IMR-90 (cell line): Measurements from ENCODE around the gene GPRC5B. TPM values are rescaled to one million over a fixed set of nuclear protein-coding genes. Genes with fewer than 3 reads are reported as not detected.

Source experiments
- ATAC-seq: fragments of 200-7000 bp; cut with Tn5 transposase; 2 replicates; pipeline ENCODE4 v1.9.1; 2020; ENCODE audit warnings: low read depth, mild to moderate bottlenecking, moderate library complexity
- BruUV-seq: library from RNA; stranded (reverse); fragments of 400-500 nt; replicated peaks from 2 replicates; lab custom pipeline; 2021; lab: Mats Ljungman, UMichigan
- CTCF ChIA-PET: fragments of 300-600 bp; formaldehyde crosslinking; extraction: SDS; loops from one replicate; lab custom pipeline; 2021; ENCODE audit warnings: antibody characterized with exemption; lab: Yijun Ruan, JAX
- POLR2A ChIA-PET: fragments of 300-600 bp; sonication (Branson Sonifier 250); formaldehyde crosslinking; loops from one replicate; lab custom pipeline; 2022; ENCODE audit warnings: antibody characterized with exemption; ENCODE audit not compliant: unreplicated experiment; lab: Charles Lee
- DNase-seq: peaks from one replicate; pipeline ENCODE4 v3.0.0; 2013
- H2AFZ ChIP-seq: replicated peaks from 2 replicates; pipeline ENCODE3; 2013; ENCODE audit warnings: low read length, mild to moderate bottlenecking; ENCODE audit not compliant: poor library complexity
- H2AK5ac ChIP-seq: 2 replicates; pipeline ENCODE4 v1.6.1; 2013; ENCODE audit warnings: low read depth, low read length, inconsistent platforms
- H2AK9ac ChIP-seq: replicated peaks from 2 replicates; pipeline ENCODE3; 2013; ENCODE audit warnings: mild to moderate bottlenecking, low read depth, low read length, moderate library complexity; ENCODE audit not compliant: poor library complexity
- H2BK120ac ChIP-seq: 2 replicates; pipeline ENCODE4 v1.6.1; 2013; ENCODE audit warnings: low read depth, low read length, inconsistent platforms
- H2BK15ac ChIP-seq: 3 replicates; pipeline ENCODE4 v1.6.1; 2013; ENCODE audit warnings: low read depth, low read length, inconsistent platforms
- H2BK20ac ChIP-seq: 2 replicates; pipeline ENCODE4 v1.6.1; 2013; ENCODE audit warnings: low read depth, mild to moderate bottlenecking, inconsistent platforms, low read length, moderate library complexity
- H2BK5ac ChIP-seq: 2 replicates; pipeline ENCODE4 v1.6.1; 2013; ENCODE audit warnings: mild to moderate bottlenecking, low read depth, low read length, inconsistent platforms; ENCODE audit not compliant: poor library complexity, severe bottlenecking
- H3K14ac ChIP-seq: replicated peaks from 2 replicates; pipeline ENCODE4 v1.6.1; 2013; ENCODE audit warnings: low read depth, low read length, inconsistent platforms
- H3K18ac ChIP-seq: 2 replicates; pipeline ENCODE4 v1.6.1; 2013; ENCODE audit warnings: low read depth, low read length, control low read depth
- H3K23ac ChIP-seq: 2 replicates; pipeline ENCODE4 v1.6.1; 2013; ENCODE audit warnings: low read depth, low read length, inconsistent platforms
- H3K27ac ChIP-seq: 2 replicates; pipeline ENCODE4 v1.5.1; 2013; ENCODE audit warnings: mild to moderate bottlenecking, control low read depth, low read length; ENCODE audit not compliant: insufficient read depth
- H3K27me3 ChIP-seq: 2 replicates; pipeline ENCODE4 v1.6.1; 2013; ENCODE audit warnings: low read length; ENCODE audit not compliant: control insufficient read depth, insufficient read depth
- H3K36me3 ChIP-seq: 2 replicates; pipeline ENCODE4 v1.6.1; 2013; ENCODE audit warnings: low read length, mixed read lengths; ENCODE audit not compliant: control insufficient read depth, insufficient read depth
- H3K4ac ChIP-seq: 2 replicates; pipeline ENCODE4 v1.6.1; 2013; ENCODE audit warnings: low read depth, low read length, inconsistent platforms
- H3K4me1 ChIP-seq: 2 replicates; pipeline ENCODE4 v1.6.1; 2013; ENCODE audit warnings: low read length, mixed read lengths; ENCODE audit not compliant: control insufficient read depth, insufficient read depth
- H3K4me2 ChIP-seq: 2 replicates; pipeline ENCODE4 v1.6.1; 2013; ENCODE audit warnings: low read depth, mild to moderate bottlenecking, control low read depth, low read length, moderate library complexity
- H3K4me3 ChIP-seq: 2 replicates; pipeline ENCODE4 v1.5.1; 2013; ENCODE audit warnings: low read depth, mild to moderate bottlenecking, control low read depth, low read length, moderate library complexity; ENCODE audit not compliant: insufficient read depth
- H3K56ac ChIP-seq: 2 replicates; pipeline ENCODE4 v1.6.1; 2013; ENCODE audit warnings: low read length, inconsistent platforms; ENCODE audit not compliant: insufficient read depth; ENCODE audit errors: extremely low read depth
- H3K79me1 ChIP-seq, 2 experiments: 2 replicates each; pipeline ENCODE4 v1.6.1; 2013; ENCODE audit warnings: low read length in 2 of 2, inconsistent platforms in 1 of 2, low read depth in 1 of 2
- H3K9ac ChIP-seq: 2 replicates; pipeline ENCODE4 v1.6.1; 2013; ENCODE audit warnings: low read depth, low read length, control low read depth
- H3K9me1 ChIP-seq: 2 replicates; pipeline ENCODE4 v1.6.1; 2013; ENCODE audit warnings: low read length, inconsistent platforms; ENCODE audit not compliant: insufficient read depth
- H3K9me3 ChIP-seq: 2 replicates; pipeline ENCODE4 v1.6.1; 2013; ENCODE audit warnings: low read length; ENCODE audit not compliant: control insufficient read depth, insufficient read depth
- H4K20me1 ChIP-seq: 2 replicates; pipeline ENCODE4 v1.6.1; 2013; ENCODE audit warnings: low read length, inconsistent platforms; ENCODE audit not compliant: insufficient read depth
- H4K5ac ChIP-seq: 2 replicates; pipeline ENCODE4 v1.6.1; 2013; ENCODE audit warnings: mild to moderate bottlenecking, low read depth, low read length, control low read depth
- H4K8ac ChIP-seq, 2 experiments: 2 replicates each; pipeline ENCODE4 v1.6.1; 2013; ENCODE audit warnings: low read depth in 2 of 2, low read length in 2 of 2, control low read depth in 1 of 2, inconsistent platforms in 1 of 2
- H4K91ac ChIP-seq: 2 replicates; pipeline ENCODE4 v1.6.1; 2013; ENCODE audit warnings: low read depth, low read length, inconsistent platforms; ENCODE audit not compliant: insufficient read depth
- BHLHE40 ChIP-seq: fragments of 150-350 bp; IDR thresholded peaks from 2 replicates; pipeline ENCODE4 v1.6.1; 2016; ENCODE audit warnings: mild to moderate bottlenecking, low read depth, low read length
- CHD1 ChIP-seq: IDR thresholded peaks from 2 replicates; pipeline ENCODE4 v1.6.1; 2012; ENCODE audit warnings: low read depth, low read length, improper control_type of control experiment
- FOS ChIP-seq: fragments of 150-350 bp; IDR thresholded peaks from 2 replicates; pipeline ENCODE4 v1.6.1; 2016; ENCODE audit warnings: low read depth, low read length
- RAD21 ChIP-seq: IDR thresholded peaks from 2 replicates; pipeline ENCODE4 v1.6.1; 2012; ENCODE audit warnings: low read length, improper control_type of control experiment
- RCOR1 ChIP-seq: IDR thresholded peaks from 2 replicates; pipeline ENCODE4 v1.6.1; 2012; ENCODE audit warnings: mild to moderate bottlenecking, low read length, improper control_type of control experiment; ENCODE audit not compliant: insufficient replicate concordance
- WGBS, 2 experiments: methylation state at CpG; one replicate each; pipeline versions ENCODE4 v1.1.5 to v1.1.7; 2013; ENCODE audit warnings: missing lambda C conversion rate in 2 of 2; ENCODE audit not compliant: insufficient read length in 1 of 2; ENCODE audit errors: extremely low coverage in 2 of 2; 5-methylcytosine and 5-hydroxymethylcytosine counted together
- dilution Hi-C: fragments of 300-500 bp; cut with HindIII; formaldehyde crosslinking; loops from one replicate; pipeline ENCODE4 v1.14.3; 2018; ENCODE audit warnings: low sequenced_read_pairs; ENCODE audit not compliant: unreplicated experiment
- in situ Hi-C: fragments of 300-500 bp; cut with MboI; formaldehyde crosslinking; loops from 3 replicates; pipeline ENCODE4 v1.14.3; 2019; ENCODE audit warnings: low sequenced_read_pairs, inconsistent platforms, mixed read lengths
- intact Hi-C: fragments of 100-400 bp; cut with micrococcal nuclease; formaldehyde crosslinking; loops from 2 replicates; pipeline ENCODE4 v1.10.0; 2022
- polyA plus RNA-seq, 3 experiments: library from polyadenylated mRNA; depleted of rRNA; stranded (reverse); fragments of >200 nt; gene quantifications; 2 replicates each; pipeline ENCODE4 v1.2.3, GENCODE V29; 2012; ENCODE audit warnings: low replicate concordance in 1 of 3
- total RNA-seq: library from RNA; depleted of rRNA; stranded (reverse); fragments of >200 nt; gene quantifications from 2 replicates; pipeline ENCODE4 v1.2.3, GENCODE V29; 2012
- TF ChIP-seq, protein P1 (sequence below): fragments of 150-350 bp; IDR thresholded peaks from 2 replicates; pipeline ENCODE4 v1.6.1; 2016; ENCODE audit warnings: low read depth, mild to moderate bottlenecking, low read length, moderate library complexity, borderline replicate concordance
- TF ChIP-seq, protein P2 (sequence below): conservative IDR thresholded peaks from 2 replicates; pipeline ENCODE4 v1.5.1; 2012; ENCODE audit warnings: mild to moderate bottlenecking, low read depth, low read length, improper control_type of control experiment

Gene GPRC5B
- total and polyA plus RNA-seq, 2 of the 4 experiments (the other 2 are of a cell fraction), result 2.5 to 8.5 TPM

DNA sequence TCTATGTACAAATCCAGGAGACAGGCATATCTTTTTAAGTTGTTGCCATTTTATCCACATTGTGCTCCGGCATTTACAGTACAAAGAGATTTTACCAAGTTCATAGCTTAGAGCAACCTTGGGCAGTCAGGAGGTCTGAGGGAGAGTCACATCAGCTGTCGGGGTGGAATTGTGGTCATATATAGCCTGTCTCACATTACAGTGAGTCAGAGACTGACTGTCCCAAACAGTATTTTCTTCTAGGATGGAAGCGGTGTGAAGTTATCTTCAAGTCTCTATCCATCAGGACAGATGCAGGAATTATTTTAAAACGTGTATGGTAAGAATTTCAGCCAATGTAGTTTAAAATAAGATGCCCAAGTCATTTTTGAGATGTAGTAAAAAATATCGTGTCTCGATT is 53.0 kb downstream of the GPRC5B start:
- peak; percentile 95 for ATAC-seq
- Histone ChIP-seq H4K8ac (no peak overlapping the region), H3K23ac (no peak overlapping the region), H2AK5ac (no peak overlapping the region), H3K4me2 (no peak overlapping the region), H3K18ac (no peak overlapping the region), H4K5ac (no peak overlapping the region), H3K4me1 (peaks cover 4% of the 10 kb centered on the region), H2BK120ac (no peak overlapping the region; the same call in 1 of the 2 replicates), H3K9me1 (peaks cover 5% of the 10 kb centered on the region; the same call in 1 of the 2 replicates), H2BK20ac (no peak overlapping the region), H3K4me3 (no peak overlapping the region), H2BK15ac (no peak overlapping the region), H2AFZ (no peak overlapping the region), H2AK9ac (no peak overlapping the region), H3K4ac (no peak overlapping the region), H3K14ac (no peak overlapping the region), H3K56ac (no peak overlapping the region), H4K91ac (no peak overlapping the region), H3K27me3 (no peaks in the 10 kb centered on the region), H3K79me1 (no peaks in the 10 kb centered on the region), H2BK5ac (no peak overlapping the region), H3K9ac (no peak overlapping the region), H4K20me1 (no peaks in the 10 kb centered on the region), H3K36me3 (no peaks in the 10 kb centered on the region), H3K9me3 (no peaks in the 10 kb centered on the region), H3K27ac (no peak overlapping the region)
- dilution Hi-C loops, result no loop called here
- no TSS peak for BruUV-seq
- intact Hi-C loops, result loop anchor here (1.0 kb wide), 1 partner anchor 9 kb away; no protein-coding TSS in a partner anchor
- DNase-seq, result peak; percentile 89
- WGBS, 2 experiments, result no CpG with 5 or more reads among the region's 6 CpGs
- in situ Hi-C loops, result no loop called here
- POLR2A ChIA-PET, result no interaction called here
- CTCF ChIA-PET, result interaction anchor here (0.6 to 1.2 kb wide), 2 partner anchors 19 to 631 kb away, joined by 3 read pairs; no protein-coding TSS in a partner anchor
- no peak for TF ChIP-seq CHD1
- TF ChIP-seq, protein P1, sequence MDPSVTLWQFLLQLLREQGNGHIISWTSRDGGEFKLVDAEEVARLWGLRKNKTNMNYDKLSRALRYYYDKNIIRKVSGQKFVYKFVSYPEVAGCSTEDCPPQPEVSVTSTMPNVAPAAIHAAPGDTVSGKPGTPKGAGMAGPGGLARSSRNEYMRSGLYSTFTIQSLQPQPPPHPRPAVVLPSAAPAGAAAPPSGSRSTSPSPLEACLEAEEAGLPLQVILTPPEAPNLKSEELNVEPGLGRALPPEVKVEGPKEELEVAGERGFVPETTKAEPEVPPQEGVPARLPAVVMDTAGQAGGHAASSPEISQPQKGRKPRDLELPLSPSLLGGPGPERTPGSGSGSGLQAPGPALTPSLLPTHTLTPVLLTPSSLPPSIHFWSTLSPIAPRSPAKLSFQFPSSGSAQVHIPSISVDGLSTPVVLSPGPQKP, result no peak
- peak; percentile 74 for TF ChIP-seq FOS
- TF ChIP-seq, protein P2, sequence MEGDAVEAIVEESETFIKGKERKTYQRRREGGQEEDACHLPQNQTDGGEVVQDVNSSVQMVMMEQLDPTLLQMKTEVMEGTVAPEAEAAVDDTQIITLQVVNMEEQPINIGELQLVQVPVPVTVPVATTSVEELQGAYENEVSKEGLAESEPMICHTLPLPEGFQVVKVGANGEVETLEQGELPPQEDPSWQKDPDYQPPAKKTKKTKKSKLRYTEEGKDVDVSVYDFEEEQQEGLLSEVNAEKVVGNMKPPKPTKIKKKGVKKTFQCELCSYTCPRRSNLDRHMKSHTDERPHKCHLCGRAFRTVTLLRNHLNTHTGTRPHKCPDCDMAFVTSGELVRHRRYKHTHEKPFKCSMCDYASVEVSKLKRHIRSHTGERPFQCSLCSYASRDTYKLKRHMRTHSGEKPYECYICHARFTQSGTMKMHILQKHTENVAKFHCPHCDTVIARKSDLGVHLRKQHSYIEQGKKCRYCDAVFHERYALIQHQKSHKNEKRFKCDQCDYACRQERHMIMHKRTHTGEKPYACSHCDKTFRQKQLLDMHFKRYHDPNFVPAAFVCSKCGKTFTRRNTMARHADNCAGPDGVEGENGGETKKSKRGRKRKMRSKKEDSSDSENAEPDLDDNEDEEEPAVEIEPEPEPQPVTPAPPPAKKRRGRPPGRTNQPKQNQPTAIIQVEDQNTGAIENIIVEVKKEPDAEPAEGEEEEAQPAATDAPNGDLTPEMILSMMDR, result no peak
- no peak for TF ChIP-seq BHLHE40
- no peak for TF ChIP-seq RAD21
- TF ChIP-seq RCOR1, result no peak
